Measurements from ENCODE around the gene MAP7D2.

DNA sequence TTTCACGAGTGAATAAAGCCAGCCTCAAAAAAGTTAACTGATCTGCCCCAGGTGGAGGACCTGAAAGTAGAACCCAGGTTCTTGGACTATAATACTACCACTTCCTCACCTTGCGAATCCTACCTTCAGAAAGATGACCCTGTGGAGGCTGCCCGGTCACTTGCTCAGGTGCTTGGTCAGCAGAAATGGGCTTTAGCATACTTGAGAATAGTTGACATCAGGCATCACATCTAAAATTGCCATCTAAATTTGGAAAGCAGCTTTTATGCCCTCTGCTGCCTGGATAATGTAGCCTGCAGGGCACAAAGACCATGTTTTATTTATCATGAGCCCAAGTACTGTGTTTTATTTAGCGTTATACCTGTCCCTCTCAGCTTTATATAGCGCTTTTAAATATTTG is 128.9 kb downstream of the MAP7D2 start:
- TF ChIP-seq, protein P1, sequence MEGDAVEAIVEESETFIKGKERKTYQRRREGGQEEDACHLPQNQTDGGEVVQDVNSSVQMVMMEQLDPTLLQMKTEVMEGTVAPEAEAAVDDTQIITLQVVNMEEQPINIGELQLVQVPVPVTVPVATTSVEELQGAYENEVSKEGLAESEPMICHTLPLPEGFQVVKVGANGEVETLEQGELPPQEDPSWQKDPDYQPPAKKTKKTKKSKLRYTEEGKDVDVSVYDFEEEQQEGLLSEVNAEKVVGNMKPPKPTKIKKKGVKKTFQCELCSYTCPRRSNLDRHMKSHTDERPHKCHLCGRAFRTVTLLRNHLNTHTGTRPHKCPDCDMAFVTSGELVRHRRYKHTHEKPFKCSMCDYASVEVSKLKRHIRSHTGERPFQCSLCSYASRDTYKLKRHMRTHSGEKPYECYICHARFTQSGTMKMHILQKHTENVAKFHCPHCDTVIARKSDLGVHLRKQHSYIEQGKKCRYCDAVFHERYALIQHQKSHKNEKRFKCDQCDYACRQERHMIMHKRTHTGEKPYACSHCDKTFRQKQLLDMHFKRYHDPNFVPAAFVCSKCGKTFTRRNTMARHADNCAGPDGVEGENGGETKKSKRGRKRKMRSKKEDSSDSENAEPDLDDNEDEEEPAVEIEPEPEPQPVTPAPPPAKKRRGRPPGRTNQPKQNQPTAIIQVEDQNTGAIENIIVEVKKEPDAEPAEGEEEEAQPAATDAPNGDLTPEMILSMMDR (IDR thresholded peaks at IDR 0.05), result no peak
- TF ChIP-seq POLR2A (IDR thresholded peaks at IDR 0.05) (no peak), POLR2AphosphoS5 (IDR thresholded peaks at IDR 0.05) (no peak)

All from breast epithelium (tissue), 3 donors.